Dedifferentiated amniotic fluid mesenchymal stem cell (primary cell): ENCODE data around the gene EEF2.
A peak's percentile ranks its signal among the peaks of the same experiment; 100 is the strongest.

Experiments used
- DNase-seq: peaks from one replicate; pipeline ENCODE4 v3.0.0-alpha.2; 2016; ENCODE audit errors: extremely low spot score

The EEF2 gene

GRCh38 chr19:3984584-3984907 lies 717 bp downstream of the EEF2 start:
- DNase-seq: no peak

- no peak for DNase-seq
Observed at GRCh38 chr19:3983936-3984583, 1.2 kb downstream of the EEF2 start.

GRCh38 chr19:3983542-3983914 lies 1.7 kb downstream of the EEF2 start:
- no peak for DNase-seq

GRCh38 chr19:3982701-3983541 lies 2.3 kb downstream of the EEF2 start:
- DNase-seq: no peak

GRCh38 chr19:3981736-3982681 lies 3.3 kb downstream of the EEF2 start:
- DNase-seq: no peak

GRCh38 chr19:3981373-3981735 lies 3.9 kb downstream of the EEF2 start:
- no peak for DNase-seq

- DNase-seq: no peak
Observed at GRCh38 chr19:3980353-3981251, 4.7 kb downstream of the EEF2 start.

GRCh38 chr19:3979674-3980352 lies 5.5 kb downstream of the EEF2 start:
- no peak for DNase-seq

GRCh38 chr19:3979289-3979673 lies 6.0 kb downstream of the EEF2 start:
- DNase-seq: no peak

- no peak for DNase-seq
Observed at GRCh38 chr19:3978145-3978544, 7.1 kb downstream of the EEF2 start.

GRCh38 chr19:3977242-3978143 lies 7.8 kb downstream of the EEF2 start:
- no peak for DNase-seq

GRCh38 chr19:3976495-3977241 lies 8.6 kb downstream of the EEF2 start:
- no peak for DNase-seq

GRCh38 chr19:3975637-3976087 lies 9.6 kb downstream of the EEF2 start:
- DNase-seq: no peak

- no peak for DNase-seq
Observed at GRCh38 chr19:3975144-3975543, 10.1 kb downstream of the EEF2 start.

- DNase-seq: peak; percentile 98
Observed at GRCh38 chr19:3970808-3971598, 14.3 kb downstream of the EEF2 start, which contains the start of gene DAPK3. TSS of gene DAPK3 (minus strand) at chr19:3971099. CDS start at chr19:3969735, 1,364 bp downstream.

- DNase-seq: no peak
Observed at GRCh38 chr19:3970313-3970807, 14.9 kb downstream of the EEF2 start.

GRCh38 chr19:3969435-3970312 lies 15.6 kb downstream of the EEF2 start:
- peak; percentile 54 for DNase-seq
